Calu3 (cell line): Measurements from ENCODE around the gene UST. TPM values are rescaled to one million over a fixed set of nuclear protein-coding genes. Genes with fewer than 3 reads are reported as not detected.

Source experiments
- BruUV-seq: library from RNA; stranded (reverse); fragments of 400-500 nt; replicated peaks from 2 replicates; lab custom pipeline; 2021; lab: Mats Ljungman, UMichigan
- CTCF ChIA-PET: fragments of 300-600 bp; sonication (Branson Sonifier 250); formaldehyde crosslinking; loops from one replicate; lab custom pipeline; 2022; ENCODE audit warnings: antibody characterized with exemption; lab: Charles Lee
- DNase-seq: peaks from one replicate; pipeline ENCODE4 v3.0.0; 2022
- H3K27ac Mint-ChIP-seq: one replicate; pipeline ENCODE4 v1.8.0; 2022; ENCODE audit warnings: mixed read lengths; ENCODE audit not compliant: unreplicated experiment
- H3K27me3 Mint-ChIP-seq: one replicate; pipeline ENCODE4 v1.8.0; 2022; ENCODE audit warnings: mixed read lengths; ENCODE audit not compliant: unreplicated experiment
- H3K36me3 Mint-ChIP-seq: one replicate; pipeline ENCODE4 v1.8.0; 2022; ENCODE audit warnings: mild to moderate bottlenecking, moderate library complexity, mixed read lengths; ENCODE audit not compliant: insufficient read depth, unreplicated experiment
- H3K4me1 Mint-ChIP-seq: one replicate; pipeline ENCODE4 v1.8.0; 2022; ENCODE audit warnings: mild to moderate bottlenecking, low read depth, mixed read lengths; ENCODE audit not compliant: unreplicated experiment
- H3K4me3 Mint-ChIP-seq: one replicate; pipeline ENCODE4 v1.8.0; 2022; ENCODE audit warnings: mild to moderate bottlenecking, low read depth, moderate library complexity, mixed read lengths; ENCODE audit not compliant: unreplicated experiment
- H3K9me3 Mint-ChIP-seq: one replicate; pipeline ENCODE4 v1.8.0; 2022; ENCODE audit warnings: low read depth, mixed read lengths; ENCODE audit not compliant: unreplicated experiment
- intact Hi-C: fragments of 100-400 bp; cut with micrococcal nuclease; formaldehyde crosslinking; loops from one replicate; pipeline ENCODE4 v1.10.0; 2022; ENCODE audit not compliant: unreplicated experiment
- total RNA-seq: library from RNA; stranded (reverse); gene quantifications from 2 replicates; pipeline ENCODE4 v1.2.3, GENCODE V29; 2022
- TF ChIP-seq, protein P1 (sequence below): fragments of 200-600 bp; IDR thresholded peaks from one replicate; pipeline ENCODE4 v1.8.0; 2022; ENCODE audit warnings: antibody characterized with exemption; ENCODE audit not compliant: unreplicated experiment

The UST gene
- total RNA-seq, 1 experiment from 2014 or later = 2.4 TPM

DNA sequence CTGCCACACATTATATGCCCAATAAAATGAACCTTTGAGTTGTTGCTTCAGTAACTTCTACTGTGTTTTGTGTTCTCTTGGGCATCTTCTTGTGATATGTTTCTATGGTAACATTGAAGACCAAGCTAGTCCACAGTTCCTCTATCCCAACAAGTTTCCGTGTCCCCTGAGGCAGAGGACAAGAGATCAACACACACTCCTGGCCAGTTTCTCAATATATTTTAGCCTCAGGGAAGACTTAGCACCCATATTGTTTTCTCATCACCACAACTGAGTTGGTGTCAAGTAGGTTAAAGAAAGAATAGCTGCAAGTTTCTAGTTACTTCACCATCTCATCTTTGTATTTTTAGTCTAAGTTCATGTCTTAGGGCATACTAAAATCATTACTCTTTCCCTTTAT is 277.5 kb downstream of the UST start:
- Mint-ChIP-seq H3K27me3 (no peaks in the 10 kb centered on the region), H3K4me3 (no peak overlapping the region), H3K4me1 (peaks cover 16% of the 10 kb centered on the region), H3K36me3 (no peaks in the 10 kb centered on the region), H3K9me3 (no peaks in the 10 kb centered on the region), H3K27ac (no peak overlapping the region)
- DNase-seq = no peak
- TF ChIP-seq, protein P1, sequence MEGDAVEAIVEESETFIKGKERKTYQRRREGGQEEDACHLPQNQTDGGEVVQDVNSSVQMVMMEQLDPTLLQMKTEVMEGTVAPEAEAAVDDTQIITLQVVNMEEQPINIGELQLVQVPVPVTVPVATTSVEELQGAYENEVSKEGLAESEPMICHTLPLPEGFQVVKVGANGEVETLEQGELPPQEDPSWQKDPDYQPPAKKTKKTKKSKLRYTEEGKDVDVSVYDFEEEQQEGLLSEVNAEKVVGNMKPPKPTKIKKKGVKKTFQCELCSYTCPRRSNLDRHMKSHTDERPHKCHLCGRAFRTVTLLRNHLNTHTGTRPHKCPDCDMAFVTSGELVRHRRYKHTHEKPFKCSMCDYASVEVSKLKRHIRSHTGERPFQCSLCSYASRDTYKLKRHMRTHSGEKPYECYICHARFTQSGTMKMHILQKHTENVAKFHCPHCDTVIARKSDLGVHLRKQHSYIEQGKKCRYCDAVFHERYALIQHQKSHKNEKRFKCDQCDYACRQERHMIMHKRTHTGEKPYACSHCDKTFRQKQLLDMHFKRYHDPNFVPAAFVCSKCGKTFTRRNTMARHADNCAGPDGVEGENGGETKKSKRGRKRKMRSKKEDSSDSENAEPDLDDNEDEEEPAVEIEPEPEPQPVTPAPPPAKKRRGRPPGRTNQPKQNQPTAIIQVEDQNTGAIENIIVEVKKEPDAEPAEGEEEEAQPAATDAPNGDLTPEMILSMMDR = no peak
- CTCF ChIA-PET = no interaction called here
- BruUV-seq = no TSS peak
- intact Hi-C loops = loop anchor here (5.0 kb wide), 1 partner anchor 457 kb away; no protein-coding TSS in a partner anchor

DNA sequence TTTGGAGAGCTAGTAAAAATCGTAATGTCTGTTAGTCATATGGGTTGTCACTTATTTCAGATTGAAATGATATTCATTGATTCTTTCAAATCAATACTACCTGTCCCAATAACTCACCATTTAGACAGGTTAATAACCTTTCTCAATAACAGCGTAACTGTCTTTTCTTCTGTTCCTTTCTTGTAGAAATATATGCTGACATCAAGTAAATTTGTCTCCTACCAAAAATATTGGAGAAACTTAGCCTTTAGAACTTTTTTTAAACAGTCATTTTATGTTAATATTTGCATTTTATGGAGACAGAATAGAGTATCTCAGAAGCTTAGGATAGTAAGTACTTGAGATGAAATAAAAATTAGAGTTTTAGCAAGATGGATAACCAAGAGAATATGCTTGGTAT is 278.2 kb downstream of the UST start:
- TF ChIP-seq, protein P1 = no peak
- BruUV-seq = no TSS peak
- intact Hi-C loops = no loop called here
- Mint-ChIP-seq H3K4me1 (peaks cover 16% of the 10 kb centered on the region), H3K9me3 (no peaks in the 10 kb centered on the region), H3K27ac (no peak overlapping the region), H3K4me3 (no peak overlapping the region), H3K36me3 (no peaks in the 10 kb centered on the region), H3K27me3 (no peaks in the 10 kb centered on the region)
- DNase-seq = no peak
- CTCF ChIA-PET = no interaction called here

DNA sequence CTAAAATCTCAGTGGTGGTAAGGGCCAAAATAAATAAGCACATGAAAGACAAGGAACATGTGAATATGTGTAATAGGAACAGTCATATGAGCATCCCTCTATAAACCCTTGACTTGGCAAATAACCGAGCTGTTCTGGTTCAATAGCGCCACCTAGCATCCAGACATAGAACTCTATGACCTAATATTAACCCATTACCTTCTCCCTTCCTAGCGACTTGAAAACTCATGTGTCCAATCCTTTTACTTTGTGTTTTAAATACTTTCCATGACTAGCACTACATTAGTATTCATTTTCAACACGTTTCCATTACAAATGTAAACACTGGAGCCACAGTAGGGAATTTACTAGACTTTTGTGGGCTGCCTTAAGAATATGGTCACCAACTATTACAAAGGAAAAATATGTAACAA is 279.7 kb downstream of the UST start:
- Mint-ChIP-seq H3K4me1 (peaks cover 11% of the 10 kb centered on the region), H3K27ac (no peak overlapping the region), H3K9me3 (no peaks in the 10 kb centered on the region), H3K27me3 (no peaks in the 10 kb centered on the region), H3K36me3 (no peaks in the 10 kb centered on the region), H3K4me3 (no peak overlapping the region)
- no TSS peak for BruUV-seq
- peak; percentile 36 for DNase-seq
- TF ChIP-seq, protein P1 = no peak
- CTCF ChIA-PET = no interaction called here
- intact Hi-C loops = no loop called here

DNA sequence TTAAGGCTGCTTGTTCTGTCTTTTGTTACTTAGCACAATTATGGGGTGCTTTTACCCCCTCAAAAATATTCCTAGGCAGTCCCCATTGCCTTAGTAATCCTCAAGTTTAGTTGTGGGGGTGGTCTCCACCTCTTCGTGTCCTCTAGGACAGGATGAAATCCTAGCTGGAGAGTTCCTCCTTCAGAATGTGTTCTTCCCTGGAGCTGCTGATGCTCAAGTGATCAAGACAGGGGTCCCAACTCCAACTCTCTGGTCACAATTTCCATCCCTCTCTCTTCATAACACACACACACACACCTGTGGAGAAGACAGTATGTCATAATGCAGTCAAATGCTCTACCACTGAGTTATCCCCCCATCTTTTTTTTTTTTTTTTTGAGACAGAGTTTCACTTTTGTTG is 280.7 kb downstream of the UST start:
- H3K36me3 Mint-ChIP-seq = no peaks in the 10 kb centered on the region
- no TSS peak for BruUV-seq

More for the DNA sequence above, 280.7 kb downstream of the UST start:
- no peak overlapping the region for H3K27ac Mint-ChIP-seq
- no peak for DNase-seq
- no peaks in the 10 kb centered on the region for H3K27me3 Mint-ChIP-seq
- no peak overlapping the region for H3K4me3 Mint-ChIP-seq
- H3K4me1 Mint-ChIP-seq = peaks cover 20% of the 10 kb centered on the region
- intact Hi-C loops = no loop called here
- TF ChIP-seq, protein P1 = no peak
- CTCF ChIA-PET = no interaction called here
- no peaks in the 10 kb centered on the region for H3K9me3 Mint-ChIP-seq
